ENCODE measurements around the gene PCBP3. TPM values are rescaled to one million over a fixed set of nuclear protein-coding genes. Genes with fewer than 3 reads are reported as not detected.

The PCBP3 gene
- total RNA-seq, 1 donor from 2014 or later: not detected

GRCh38 chr21:45910548-45911221 is 267.2 kb downstream of the PCBP3 start:
- FAIRE-seq (peak; percentile 23), DNase-seq (ENCODE audit: low read depth) (no peak)
- Histone ChIP-seq H3K36me3 (ENCODE audit: control insufficient read depth, insufficient read depth, low read length) (no peaks in the 10 kb centered on the region), H3K27me3 (ENCODE audit: control insufficient read depth, insufficient read depth, low read length) (no peaks in the 10 kb centered on the region), H3K4me3 (ENCODE audit: low read depth, low read length) (no peak overlapping the region)
- TF ChIP-seq CTCF (IDR thresholded peaks at IDR 0.05; ENCODE audit: insufficient read depth, low read length, severe bottlenecking): no peak

GRCh38 chr21:45911806-45912325 is 268.3 kb downstream of the PCBP3 start:
- FAIRE-seq (no peak), DNase-seq (ENCODE audit: low read depth) (no peak)
- H3K36me3 ChIP-seq (ENCODE audit: control insufficient read depth, insufficient read depth, low read length): no peaks in the 10 kb centered on the region
- TF ChIP-seq CTCF (IDR thresholded peaks at IDR 0.05; ENCODE audit: insufficient read depth, low read length, severe bottlenecking): no peak
- no peak overlapping the region for H3K4me3 ChIP-seq (ENCODE audit: low read depth, low read length)
- no peaks in the 10 kb centered on the region for H3K27me3 ChIP-seq (ENCODE audit: control insufficient read depth, insufficient read depth, low read length)

GRCh38 chr21:45912611-45913417 is 269.3 kb downstream of the PCBP3 start:
- Histone ChIP-seq H3K4me3 (ENCODE audit: low read depth, low read length) (no peak overlapping the region), H3K36me3 (ENCODE audit: control insufficient read depth, insufficient read depth, low read length) (no peaks in the 10 kb centered on the region), H3K27me3 (ENCODE audit: control insufficient read depth, insufficient read depth, low read length) (no peaks in the 10 kb centered on the region)
- DNase-seq (ENCODE audit: low read depth) (no peak), FAIRE-seq (no peak)
- no peak for TF ChIP-seq CTCF (IDR thresholded peaks at IDR 0.05; ENCODE audit: insufficient read depth, low read length, severe bottlenecking)

GRCh38 chr21:45913418-45913765 is 269.9 kb downstream of the PCBP3 start:
- no peak for DNase-seq (ENCODE audit: low read depth)
- Histone ChIP-seq H3K36me3 (ENCODE audit: control insufficient read depth, insufficient read depth, low read length) (no peaks in the 10 kb centered on the region), H3K27me3 (ENCODE audit: control insufficient read depth, insufficient read depth, low read length) (no peaks in the 10 kb centered on the region), H3K4me3 (ENCODE audit: low read depth, low read length) (no peak overlapping the region)
- FAIRE-seq: no peak
- TF ChIP-seq CTCF (IDR thresholded peaks at IDR 0.05; ENCODE audit: insufficient read depth, low read length, severe bottlenecking): no peak

GRCh38 chr21:45913886-45914285 is 270.4 kb downstream of the PCBP3 start:
- TF ChIP-seq CTCF (IDR thresholded peaks at IDR 0.05; ENCODE audit: insufficient read depth, low read length, severe bottlenecking): no peak
- DNase-seq (ENCODE audit: low read depth) (no peak), FAIRE-seq (no peak)
- Histone ChIP-seq H3K36me3 (ENCODE audit: control insufficient read depth, insufficient read depth, low read length) (no peaks in the 10 kb centered on the region), H3K4me3 (ENCODE audit: low read depth, low read length) (no peak overlapping the region), H3K27me3 (ENCODE audit: control insufficient read depth, insufficient read depth, low read length) (no peaks in the 10 kb centered on the region)

Measured in bronchial epithelial cell (primary cell).